ENCODE results near the gene F8.

Gene F8

DNA sequence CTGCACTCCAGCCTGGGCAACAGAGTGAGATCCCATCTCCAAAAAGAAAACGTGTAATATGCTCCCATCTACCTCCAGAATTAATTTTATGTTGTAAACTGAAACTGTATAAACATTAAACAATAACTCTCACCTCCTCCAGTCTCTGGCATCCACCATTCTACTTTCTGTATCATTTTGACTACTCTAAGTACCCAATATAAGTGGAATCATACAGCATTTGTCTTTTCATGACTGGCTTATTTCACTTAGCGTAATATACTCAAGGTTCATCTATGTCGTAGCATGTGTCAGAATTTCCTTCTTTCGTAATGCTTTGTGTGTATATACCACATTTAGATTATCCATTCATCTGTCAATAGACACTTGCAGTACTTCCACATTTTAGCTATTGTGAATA is 20.6 kb downstream of the F8 start:
- no peaks in the 10 kb centered on the region for H3K36me3 ChIP-seq
- H3K4me1 ChIP-seq (ENCODE audit: control insufficient read depth in 1 of 2, insufficient read depth in 1 of 2, low read depth in 1 of 2, low read length in 1 of 2) = no peaks in the 10 kb centered on the region
- no peak overlapping the region for H3K27ac ChIP-seq
- TF ChIP-seq, protein P1, sequence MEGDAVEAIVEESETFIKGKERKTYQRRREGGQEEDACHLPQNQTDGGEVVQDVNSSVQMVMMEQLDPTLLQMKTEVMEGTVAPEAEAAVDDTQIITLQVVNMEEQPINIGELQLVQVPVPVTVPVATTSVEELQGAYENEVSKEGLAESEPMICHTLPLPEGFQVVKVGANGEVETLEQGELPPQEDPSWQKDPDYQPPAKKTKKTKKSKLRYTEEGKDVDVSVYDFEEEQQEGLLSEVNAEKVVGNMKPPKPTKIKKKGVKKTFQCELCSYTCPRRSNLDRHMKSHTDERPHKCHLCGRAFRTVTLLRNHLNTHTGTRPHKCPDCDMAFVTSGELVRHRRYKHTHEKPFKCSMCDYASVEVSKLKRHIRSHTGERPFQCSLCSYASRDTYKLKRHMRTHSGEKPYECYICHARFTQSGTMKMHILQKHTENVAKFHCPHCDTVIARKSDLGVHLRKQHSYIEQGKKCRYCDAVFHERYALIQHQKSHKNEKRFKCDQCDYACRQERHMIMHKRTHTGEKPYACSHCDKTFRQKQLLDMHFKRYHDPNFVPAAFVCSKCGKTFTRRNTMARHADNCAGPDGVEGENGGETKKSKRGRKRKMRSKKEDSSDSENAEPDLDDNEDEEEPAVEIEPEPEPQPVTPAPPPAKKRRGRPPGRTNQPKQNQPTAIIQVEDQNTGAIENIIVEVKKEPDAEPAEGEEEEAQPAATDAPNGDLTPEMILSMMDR (IDR thresholded peaks at IDR 0.05) = no peak
- no peaks in the 10 kb centered on the region for H3K9me3 ChIP-seq
- no peak overlapping the region for H3K4me3 ChIP-seq (ENCODE audit: low read depth in 1 of 2, low read length in 1 of 2)
- no peaks in the 10 kb centered on the region for H3K27me3 ChIP-seq

DNA sequence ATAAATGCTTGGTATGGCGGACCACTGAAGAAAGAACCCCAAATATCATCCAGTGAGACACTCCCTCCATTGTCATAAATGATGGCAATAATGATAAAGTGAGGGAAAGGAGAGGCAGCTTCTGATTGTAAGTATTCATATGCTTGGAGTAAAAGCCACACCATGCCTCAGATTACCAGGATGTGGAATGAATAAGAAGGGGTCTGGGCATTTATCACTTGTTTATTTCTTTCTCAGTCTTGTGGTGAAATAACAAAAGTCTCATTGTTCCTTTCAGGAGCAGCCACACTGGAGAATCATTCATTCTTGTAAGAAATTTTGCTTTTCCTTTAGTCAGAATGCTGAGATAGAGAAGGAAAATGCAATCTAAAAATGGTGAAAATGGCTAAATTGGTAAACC is 21.7 kb downstream of the F8 start:
- Histone ChIP-seq H3K27ac (no peak overlapping the region), H3K9me3 (no peaks in the 10 kb centered on the region), H3K4me1 (ENCODE audit: control insufficient read depth in 1 of 2, insufficient read depth in 1 of 2, low read depth in 1 of 2, low read length in 1 of 2) (no peaks in the 10 kb centered on the region), H3K4me3 (ENCODE audit: low read depth in 1 of 2, low read length in 1 of 2) (no peak overlapping the region), H3K36me3 (no peaks in the 10 kb centered on the region), H3K27me3 (no peaks in the 10 kb centered on the region)
- TF ChIP-seq, protein P1 (IDR thresholded peaks at IDR 0.05) = no peak

DNA sequence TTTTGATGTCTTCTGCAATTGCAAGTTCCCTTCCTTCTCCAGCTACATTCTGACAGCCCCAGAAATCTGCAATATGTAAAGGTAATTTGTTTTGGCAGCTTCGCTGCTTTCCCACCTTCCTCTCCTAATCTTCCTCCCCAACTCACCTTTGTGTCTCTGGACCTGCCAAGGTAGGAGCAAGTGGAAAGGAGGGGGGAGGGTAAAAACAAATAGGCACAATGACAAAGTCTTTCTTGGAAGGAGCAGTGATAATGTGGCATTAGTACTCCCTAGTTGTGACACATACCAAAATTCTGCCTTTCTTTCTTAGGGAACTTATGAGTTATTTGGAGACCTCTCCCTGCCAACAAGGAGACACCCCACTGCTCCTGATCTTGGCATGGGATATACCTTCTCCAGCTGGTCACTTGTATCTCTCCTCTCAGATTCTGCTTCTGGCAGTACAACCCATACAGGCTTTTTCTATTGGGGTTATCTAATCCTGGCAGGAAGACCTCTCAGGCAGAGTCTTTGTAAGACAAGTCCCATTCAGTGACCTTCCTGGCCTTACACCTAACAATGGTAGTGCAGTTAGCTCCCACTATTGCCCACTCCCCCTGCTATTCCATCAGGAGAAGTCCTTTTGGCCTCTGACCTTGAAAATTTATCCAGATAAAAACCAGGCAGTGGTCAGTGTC is 24.2 kb downstream of the F8 start:
- no peaks in the 10 kb centered on the region for H3K9me3 ChIP-seq
- no peaks in the 10 kb centered on the region for H3K36me3 ChIP-seq
- H3K27ac ChIP-seq = no peak overlapping the region
- no peak overlapping the region for H3K4me3 ChIP-seq (ENCODE audit: low read depth in 1 of 2, low read length in 1 of 2)
- TF ChIP-seq, protein P1 (IDR thresholded peaks at IDR 0.05) = no peak
- H3K4me1 ChIP-seq (ENCODE audit: control insufficient read depth in 1 of 2, insufficient read depth in 1 of 2, low read depth in 1 of 2, low read length in 1 of 2) = no peaks in the 10 kb centered on the region
- H3K27me3 ChIP-seq = no peaks in the 10 kb centered on the region

DNA sequence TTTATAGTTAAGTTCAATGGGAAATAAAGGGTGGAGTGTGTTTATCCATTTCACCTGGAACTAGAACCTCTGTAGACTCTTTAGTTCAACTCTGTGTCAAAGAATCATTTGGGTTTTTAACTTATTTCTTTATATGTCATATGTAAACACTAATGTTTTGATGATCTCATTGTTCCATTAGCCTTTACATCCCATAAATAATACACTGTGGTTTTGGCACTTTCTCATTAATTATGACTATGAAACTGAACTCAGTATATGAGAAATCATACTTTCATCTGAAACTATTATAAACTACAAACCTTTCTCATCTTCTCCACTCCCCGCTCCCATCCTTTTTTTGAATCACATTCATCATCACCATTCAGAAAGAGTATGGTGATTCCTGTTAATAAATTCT is 31.0 kb downstream of the F8 start:
- Histone ChIP-seq H3K27me3 (no peaks in the 10 kb centered on the region), H3K27ac (no peak overlapping the region), H3K4me1 (ENCODE audit: control insufficient read depth in 1 of 2, insufficient read depth in 1 of 2, low read depth in 1 of 2, low read length in 1 of 2) (no peaks in the 10 kb centered on the region), H3K4me3 (ENCODE audit: low read depth in 1 of 2, low read length in 1 of 2) (no peak overlapping the region), H3K36me3 (no peaks in the 10 kb centered on the region), H3K9me3 (no peaks in the 10 kb centered on the region)
- TF ChIP-seq, protein P1 (IDR thresholded peaks at IDR 0.05) = no peak

DNA sequence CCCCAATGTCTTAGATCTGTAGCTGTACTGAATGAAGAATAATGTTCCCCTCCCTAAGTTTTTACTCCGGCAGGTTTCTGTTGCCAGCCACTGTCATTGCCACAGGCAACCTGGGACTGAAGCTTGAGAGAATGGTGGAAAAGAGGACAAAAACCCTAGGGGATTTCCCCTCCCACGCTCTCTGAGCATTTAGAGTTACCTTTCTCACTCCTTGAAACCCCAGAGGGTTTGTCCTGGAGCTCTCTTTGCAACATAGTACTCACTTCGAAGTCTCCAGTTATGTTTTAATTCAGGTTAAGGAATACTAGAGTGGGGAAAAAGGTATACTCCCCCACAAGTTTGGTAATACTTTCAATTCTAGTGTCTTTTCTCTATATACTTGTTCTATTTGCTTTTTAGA is 31.5 kb downstream of the F8 start:
- Histone ChIP-seq H3K27me3 (no peaks in the 10 kb centered on the region), H3K27ac (no peak overlapping the region), H3K4me3 (ENCODE audit: low read depth in 1 of 2, low read length in 1 of 2) (no peak overlapping the region), H3K36me3 (no peaks in the 10 kb centered on the region), H3K9me3 (no peaks in the 10 kb centered on the region), H3K4me1 (ENCODE audit: control insufficient read depth in 1 of 2, insufficient read depth in 1 of 2, low read depth in 1 of 2, low read length in 1 of 2) (no peaks in the 10 kb centered on the region)
- TF ChIP-seq, protein P1 (IDR thresholded peaks at IDR 0.05) = no peak

Data from neutrophil (primary cell).